Thoracic aorta (tissue), 2 donors: Measurements from ENCODE around the gene TRIO. TPM values are rescaled to one million over a fixed set of nuclear protein-coding genes. Genes with fewer than 3 reads are reported as not detected.

ENCODE experiments used
- ATAC-seq: fragments of 150-250 bp; one replicate; pipeline ENCODE4 v1.8.0; 2017; ENCODE audit warnings: low read depth; ENCODE audit not compliant: insufficient number of reproducible peaks, low FRiP score
- DNase-seq: peaks from one replicate; pipeline ENCODE4 v3.0.0-alpha.2; 2020; ENCODE audit warnings: low spot score
- H3K27ac ChIP-seq, 2 donors: fragments of 200-600 bp; sonication (generic); 1 replicate in 1 of 2; 2 replicates in 1 of 2; pipeline ENCODE4 v1.5.1; 2016; ENCODE audit warnings: mild to moderate bottlenecking in 2 of 2, moderate library complexity in 2 of 2
- H3K27me3 ChIP-seq: fragments of 200-600 bp; sonication (generic); replicated peaks from 2 replicates; pipeline ENCODE4 v1.6.0; 2016; ENCODE audit warnings: mild to moderate bottlenecking; ENCODE audit not compliant: insufficient read depth
- H3K36me3 ChIP-seq: fragments of 200-600 bp; sonication (generic); one replicate; pipeline ENCODE4 v1.5.1; 2016
- H3K4me1 ChIP-seq, 2 donors: fragments of 200-600 bp; sonication (generic); 1 replicate in 1 of 2; 2 replicates in 1 of 2; pipeline versions ENCODE4 v1.5.1 to v1.6.0; 2016; ENCODE audit warnings: low read depth in 2 of 2, mild to moderate bottlenecking in 1 of 2; ENCODE audit not compliant: control insufficient read depth in 1 of 2
- H3K4me3 ChIP-seq: fragments of 200-600 bp; sonication (generic); 2 replicates; pipeline ENCODE4 v1.5.1; 2016; ENCODE audit warnings: mild to moderate bottlenecking
- H3K9me3 ChIP-seq: fragments of 200-600 bp; sonication (generic); 2 replicates; pipeline ENCODE4 v1.5.1; 2016
- CTCF ChIP-seq: fragments of 200-600 bp; sonication (generic); IDR thresholded peaks from one replicate; pipeline ENCODE4 v1.5.1; 2019; ENCODE audit warnings: antibody characterized with exemption
- total RNA-seq, 2 donors: library from RNA; depleted of rRNA; stranded (reverse); fragments of >200 nt; gene quantifications; one replicate each; pipeline versions ENCODE4 v1.1.0 to v1.2.3, GENCODE V29; 2016

TRIO gene
- total RNA-seq, 2 donors from 2014 or later = 219 to 300 TPM

- Histone ChIP-seq H3K36me3 (no peaks in the 10 kb centered on the region), H3K27ac (no peak overlapping the region), H3K9me3 (no peaks in the 10 kb centered on the region), H3K4me3 (no peak overlapping the region), H3K4me1 (peaks cover 38 to 66% of the 10 kb centered on the region in 2 donors), H3K27me3 (no peaks in the 10 kb centered on the region)
- DNase-seq (no peak), ATAC-seq (no peak)
- no peak for TF ChIP-seq CTCF
Measured at GRCh38 chr5:14239951-14240350, 96.8 kb downstream of the TRIO start.

- TF ChIP-seq CTCF = no peak
- no peak for ATAC-seq
- H3K4me1 ChIP-seq = peaks cover 39 to 67% of the 10 kb centered on the region in 2 donors
Measured at GRCh38 chr5:14240359-14240758, 97.2 kb downstream of the TRIO start.

GRCh38 chr5:14241141-14241540 lies 98.0 kb downstream of the TRIO start:
- Histone ChIP-seq H3K9me3 (no peaks in the 10 kb centered on the region), H3K36me3 (no peaks in the 10 kb centered on the region), H3K27ac (no peak overlapping the region), H3K4me3 (no peak overlapping the region), H3K27me3 (no peaks in the 10 kb centered on the region), H3K4me1 (peaks cover 39 to 72% of the 10 kb centered on the region in 2 donors)
- no peak for ATAC-seq
- DNase-seq = no peak
- no peak for TF ChIP-seq CTCF

More at GRCh38 chr5:14240359-14240758, 97.2 kb downstream of the TRIO start:
- Histone ChIP-seq H3K4me3 (no peak overlapping the region), H3K27me3 (no peaks in the 10 kb centered on the region), H3K9me3 (no peaks in the 10 kb centered on the region), H3K27ac (no peak overlapping the region), H3K36me3 (no peaks in the 10 kb centered on the region)
- no peak for DNase-seq

GRCh38 chr5:14242447-14242846 lies 99.3 kb downstream of the TRIO start:
- H3K27me3 ChIP-seq = no peaks in the 10 kb centered on the region
- H3K27ac ChIP-seq = no peak overlapping the region
- no peak for ATAC-seq
- peaks cover 37 to 79% of the 10 kb centered on the region in 2 donors for H3K4me1 ChIP-seq
- no peaks in the 10 kb centered on the region for H3K9me3 ChIP-seq
- H3K4me3 ChIP-seq = no peak overlapping the region
- no peak for DNase-seq
- H3K36me3 ChIP-seq = no peaks in the 10 kb centered on the region
- no peak for TF ChIP-seq CTCF

- no peak for ATAC-seq
- Histone ChIP-seq H3K9me3 (no peaks in the 10 kb centered on the region), H3K4me1 (peaks cover 36 to 74% of the 10 kb centered on the region in 2 donors), H3K36me3 (no peaks in the 10 kb centered on the region), H3K27ac (no peak overlapping the region), H3K4me3 (no peak overlapping the region), H3K27me3 (no peaks in the 10 kb centered on the region)
- TF ChIP-seq CTCF = no peak
- DNase-seq = no peak
Measured at GRCh38 chr5:14242871-14243383, 99.8 kb downstream of the TRIO start.
